H1 (cell line): ENCODE results near the gene PFN2. TPM values are rescaled to one million over a fixed set of nuclear protein-coding genes. Genes with fewer than 3 reads are reported as not detected.
A peak's percentile ranks its signal among the peaks of the same experiment; 100 is the strongest.
"Not testable (repeated sequence)": the region's sequence is repeated elsewhere in the genome, so short reads cannot be mapped to it uniquely, and the experiment has no call there.

Experiments used
- CTCF ChIA-PET: fragments of 300-600 bp; sonication (Branson Sonifier 250); formaldehyde crosslinking; loops from one replicate; lab custom pipeline; 2021; ENCODE audit not compliant: partially characterized antibody; lab: Charles Lee
- POLR2A ChIA-PET: fragments of 300-600 bp; sonication (Branson Sonifier 250); formaldehyde crosslinking; loops from one replicate; lab custom pipeline; 2021; ENCODE audit warnings: inconsistent platforms; ENCODE audit not compliant: partially characterized antibody; lab: Charles Lee
- DNase-seq, 2 experiments: peaks; one replicate each; pipeline versions ENCODE4 v3.0.0 to v3.0.0-alpha.2; 2010 to 2022; ENCODE audit warnings: low spot score in 2 of 2, low read depth in 1 of 2, mixed read lengths in 1 of 2
- FAIRE-seq: peaks from 2 replicates; lab custom pipeline; 2011; peaks lifted over from hg19 to GRCh38; lab: Jason Lieb, UNC
- H2AFZ ChIP-seq: 2 replicates; pipeline ENCODE4 v1.8.1; 2012; ENCODE audit warnings: low read length, inconsistent platforms
- H2AK5ac ChIP-seq: 2 replicates; pipeline ENCODE4 v1.6.1; 2013; ENCODE audit warnings: low read depth, low read length
- H2BK120ac ChIP-seq: replicated peaks from 2 replicates; pipeline ENCODE3; 2013; ENCODE audit warnings: low read depth, low read length, inconsistent platforms
- H2BK12ac ChIP-seq: 2 replicates; pipeline ENCODE4 v1.6.1; 2013; ENCODE audit warnings: low read depth, low read length
- H2BK15ac ChIP-seq: 2 replicates; pipeline ENCODE4 v1.6.1; 2013; ENCODE audit warnings: low read length
- H2BK20ac ChIP-seq: 2 replicates; pipeline ENCODE4 v1.6.1; 2013; ENCODE audit warnings: low read length
- H2BK5ac ChIP-seq: 2 replicates; pipeline ENCODE4 v1.6.1; 2013; ENCODE audit warnings: low read depth, low read length
- H3K14ac ChIP-seq: 2 replicates; pipeline ENCODE4 v1.6.1; 2013; ENCODE audit warnings: inconsistent platforms; ENCODE audit not compliant: insufficient read length
- H3K18ac ChIP-seq: 2 replicates; pipeline ENCODE4 v1.6.1; 2013; ENCODE audit warnings: low read length; ENCODE audit errors: extremely low read depth
- H3K23ac ChIP-seq: 2 replicates; pipeline ENCODE4 v1.6.1; 2013; ENCODE audit warnings: inconsistent platforms; ENCODE audit not compliant: insufficient read length
- H3K23me2 ChIP-seq: 2 replicates; pipeline ENCODE4 v1.6.1; 2013; ENCODE audit warnings: low read depth, low read length
- H3K27ac ChIP-seq: 2 replicates; pipeline ENCODE4 v1.6.1; 2011; ENCODE audit warnings: low read depth, low read length, inconsistent platforms
- H3K27me3 ChIP-seq, 4 experiments: replicated peaks in 1 of 4; 1 replicate in 1 of 4; 2 replicates in 3 of 4; pipeline versions ENCODE4 v1.6.1 to v1.8.1; 2011 to 2013; ENCODE audit warnings: low read length in 3 of 4, mild to moderate bottlenecking in 3 of 4, inconsistent platforms in 2 of 4, mixed read lengths in 2 of 4, moderate library complexity in 1 of 4; ENCODE audit not compliant: control insufficient read depth in 3 of 4, insufficient read depth in 3 of 4; ENCODE audit errors: extremely low read depth in 1 of 4
- H3K36me3 ChIP-seq, 4 experiments: 2 replicates each; pipeline versions ENCODE4 v1.6.1 to v1.8.1; 2011 to 2013; ENCODE audit warnings: mild to moderate bottlenecking in 4 of 4, low read length in 3 of 4, moderate library complexity in 2 of 4, control low read depth in 1 of 4, inconsistent platforms in 1 of 4; ENCODE audit not compliant: insufficient read depth in 4 of 4, control insufficient read depth in 2 of 4
- H3K4ac ChIP-seq: replicated peaks from 2 replicates; pipeline ENCODE3; 2013; ENCODE audit warnings: low read length, low read depth, mixed read lengths, inconsistent platforms; ENCODE audit not compliant: insufficient read length
- H3K4me1 ChIP-seq, 4 experiments: replicated peaks in 1 of 4; 1 replicate in 1 of 4; 2 replicates in 3 of 4; pipeline versions ENCODE4 v1.6.1 to v1.8.1; 2011 to 2013; ENCODE audit warnings: low read length in 3 of 4, inconsistent platforms in 2 of 4, mixed read lengths in 1 of 4; ENCODE audit not compliant: insufficient read depth in 4 of 4, control insufficient read depth in 3 of 4
- H3K4me2 ChIP-seq, 2 experiments: 2 replicates each; pipeline versions ENCODE4 v1.6.1 to v1.8.1; 2011 to 2013; ENCODE audit warnings: low read depth in 2 of 2, low read length in 2 of 2, control low read depth in 1 of 2, inconsistent platforms in 1 of 2, mild to moderate bottlenecking in 1 of 2; ENCODE audit not compliant: insufficient read depth in 1 of 2
- H3K4me3 ChIP-seq, 4 experiments: fragments of 200-600, 300-600 bp in 1 of 4; sonication (generic), shearing (Covaris generic), sonication (Bioruptor Twin) in 1 of 4; 2 replicates each; pipeline versions ENCODE4 v1.5.1 to v1.8.1; 2011 to 2016; ENCODE audit warnings: low read length in 4 of 4, low read depth in 3 of 4, control low read depth in 2 of 4, inconsistent platforms in 2 of 4, mild to moderate bottlenecking in 2 of 4, mixed read lengths in 1 of 4, moderate library complexity in 1 of 4; ENCODE audit not compliant: insufficient read depth in 2 of 4; ENCODE audit errors: extremely low read depth in 1 of 4
- H3K56ac ChIP-seq: replicated peaks from 2 replicates; pipeline ENCODE3; 2013; ENCODE audit warnings: low read depth, mild to moderate bottlenecking, mixed read lengths, low read length, inconsistent platforms; ENCODE audit not compliant: insufficient read length
- H3K79me1 ChIP-seq: 2 replicates; pipeline ENCODE4 v1.6.1; 2013; ENCODE audit warnings: low read depth, low read length, control low read depth
- H3K79me2 ChIP-seq, 2 experiments: 2 replicates each; pipeline versions ENCODE4 v1.6.1 to v1.8.1; 2012 to 2013; ENCODE audit warnings: low read length in 2 of 2, mild to moderate bottlenecking in 2 of 2, inconsistent platforms in 1 of 2; ENCODE audit not compliant: insufficient read depth in 2 of 2, control insufficient read depth in 1 of 2
- H3K9ac ChIP-seq, 4 experiments: replicated peaks in 1 of 4; 1 replicate in 1 of 4; 2 replicates in 3 of 4; pipeline versions ENCODE4 v1.6.1 to v1.8.1; 2011 to 2013; ENCODE audit warnings: low read depth in 3 of 4, low read length in 3 of 4, control low read depth in 2 of 4, mild to moderate bottlenecking in 2 of 4, moderate library complexity in 2 of 4, inconsistent platforms in 1 of 4; ENCODE audit errors: extremely low read depth in 1 of 4
- H3K9me3 ChIP-seq, 2 experiments: 2 replicates each; pipeline versions ENCODE4 v1.6.1 to v1.8.1; 2012 to 2013; ENCODE audit warnings: mild to moderate bottlenecking in 2 of 2, moderate library complexity in 2 of 2, control low read depth in 1 of 2, inconsistent platforms in 1 of 2, low read depth in 1 of 2, low read length in 1 of 2, mixed read lengths in 1 of 2; ENCODE audit not compliant: insufficient read depth in 2 of 2
- H4K20me1 ChIP-seq, 2 experiments: replicated peaks in 1 of 2; 2 replicates each; pipeline versions ENCODE3 to v1.8.1; 2011 to 2013; ENCODE audit warnings: inconsistent platforms in 2 of 2, low read length in 2 of 2, mild to moderate bottlenecking in 1 of 2; ENCODE audit not compliant: insufficient read depth in 2 of 2, control insufficient read depth in 1 of 2
- H4K5ac ChIP-seq: 2 replicates; pipeline ENCODE4 v1.6.1; 2013; ENCODE audit warnings: low read length, low read depth, mixed read lengths, inconsistent platforms; ENCODE audit not compliant: insufficient read length
- H4K8ac ChIP-seq: 2 replicates; pipeline ENCODE4 v1.8.0; 2013; ENCODE audit warnings: mild to moderate bottlenecking, moderate library complexity, low read length, inconsistent platforms; ENCODE audit not compliant: insufficient read depth; ENCODE audit errors: extremely low read depth
- H4K91ac ChIP-seq: replicated peaks from 2 replicates; pipeline ENCODE3; 2013; ENCODE audit warnings: low read length, mixed read lengths, inconsistent platforms; ENCODE audit not compliant: insufficient read length
- WGBS, 2 experiments: shearing (Covaris generic) in 1 of 2; methylation state at CpG; one replicate each; pipeline versions ENCODE4 v1.1.6 to v1.1.7; 2013 to 2015; ENCODE audit warnings: low lambda C conversion rate in 2 of 2, mixed read lengths in 2 of 2, inconsistent platforms in 1 of 2, low coverage in 1 of 2, missing lambda C conversion rate in 1 of 2; ENCODE audit not compliant: insufficient replicate concordance in 2 of 2, insufficient coverage in 1 of 2, insufficient read length in 1 of 2; ENCODE audit errors: extremely low coverage in 1 of 2, missing lambda C conversion rate in 1 of 2; 5-methylcytosine and 5-hydroxymethylcytosine counted together
- polyA plus RNA-seq, 7 experiments: library from polyadenylated mRNA; depleted of rRNA in 3 of 7; stranded (reverse) in 5 of 7; unstranded in 2 of 7; fragments of >200 nt in 5 of 7; fragments of 200-250 nt in 2 of 7; gene quantifications; 1 replicate in 5 of 7; 2 replicates in 1 of 7; 4 replicates in 1 of 7; pipeline versions ENCODE4 v1.2.1 to v1.2.3, GENCODE V29; 2011 to 2013; ENCODE audit warnings: missing spikeins in 2 of 7, mixed read lengths in 2 of 7
- total RNA-seq: library from RNA; stranded (reverse); fragmentation: NEBNext Ultra II Directional; extraction: Animal tissue kit (Norgen Biotek cat#: 25700); gene quantifications from 2 replicates; pipeline ENCODE4 v1.2.1, GENCODE V29; 2021

Gene PFN2
- total and polyA plus RNA-seq, 2 of the 8 experiments (the other 6 are each of a cell fraction or from before 2014, with no cell fraction given): 175 to 311 TPM

- H2BK5ac ChIP-seq, H3K4ac ChIP-seq: not testable (repeated sequence)
- WGBS, 2 experiments: 86% methylated on average over 5 of the region's 10 CpGs; no CpG with 5 or more reads in 1 of the 2 experiments
These were observed 11.3 kb upstream of the PFN2 start for GRCh38 chr3:149981979-149982378.

More at GRCh38 chr3:149981979-149982378, 11.3 kb upstream of the PFN2 start:
- H3K27me3 ChIP-seq, H2BK120ac ChIP-seq, H4K20me1 ChIP-seq, H3K79me1 ChIP-seq, H3K4me1 ChIP-seq, H3K14ac ChIP-seq, H2AFZ ChIP-seq, H3K27ac ChIP-seq, H3K4me2 ChIP-seq, H3K36me3 ChIP-seq, H3K9ac ChIP-seq, H3K23me2 ChIP-seq, H2BK15ac ChIP-seq, DNase-seq, H3K56ac ChIP-seq, H4K8ac ChIP-seq, POLR2A ChIA-PET, H4K91ac ChIP-seq, H2BK12ac ChIP-seq, H3K23ac ChIP-seq, H2AK5ac ChIP-seq, H4K5ac ChIP-seq, H3K4me3 ChIP-seq, H3K9me3 ChIP-seq, H2BK20ac ChIP-seq, H3K79me2 ChIP-seq, H3K18ac ChIP-seq: not testable (repeated sequence)
- CTCF ChIA-PET: interaction anchor here (0.6 to 1.3 kb wide), 5 partner anchors 14 to 207 kb away, joined by 3 to 6 read pairs (median 3); no protein-coding TSS in a partner anchor
- FAIRE-seq: peak; percentile 57
